Mammary epithelial cell (primary cell): Measurements from ENCODE around the gene ERP27.

Experiments used
- EZH2 ChIP-seq: IDR thresholded peaks from 2 replicates; pipeline ENCODE4 v1.6.1; 2012; ENCODE audit warnings: low read length, inconsistent platforms, borderline replicate concordance
- TF ChIP-seq, protein P1 (sequence below), 2 donors: IDR thresholded peaks in 1 of 2; conservative IDR thresholded peaks in 1 of 2; 2 replicates each; pipeline ENCODE4 v1.5.1; 2011 to 2012; ENCODE audit warnings: inconsistent platforms in 2 of 2, low read length in 2 of 2, mild to moderate bottlenecking in 2 of 2, control low read depth in 1 of 2, low read depth in 1 of 2; ENCODE audit not compliant: insufficient read depth in 1 of 2; ENCODE audit errors: extremely low read depth in 1 of 2

DNA sequence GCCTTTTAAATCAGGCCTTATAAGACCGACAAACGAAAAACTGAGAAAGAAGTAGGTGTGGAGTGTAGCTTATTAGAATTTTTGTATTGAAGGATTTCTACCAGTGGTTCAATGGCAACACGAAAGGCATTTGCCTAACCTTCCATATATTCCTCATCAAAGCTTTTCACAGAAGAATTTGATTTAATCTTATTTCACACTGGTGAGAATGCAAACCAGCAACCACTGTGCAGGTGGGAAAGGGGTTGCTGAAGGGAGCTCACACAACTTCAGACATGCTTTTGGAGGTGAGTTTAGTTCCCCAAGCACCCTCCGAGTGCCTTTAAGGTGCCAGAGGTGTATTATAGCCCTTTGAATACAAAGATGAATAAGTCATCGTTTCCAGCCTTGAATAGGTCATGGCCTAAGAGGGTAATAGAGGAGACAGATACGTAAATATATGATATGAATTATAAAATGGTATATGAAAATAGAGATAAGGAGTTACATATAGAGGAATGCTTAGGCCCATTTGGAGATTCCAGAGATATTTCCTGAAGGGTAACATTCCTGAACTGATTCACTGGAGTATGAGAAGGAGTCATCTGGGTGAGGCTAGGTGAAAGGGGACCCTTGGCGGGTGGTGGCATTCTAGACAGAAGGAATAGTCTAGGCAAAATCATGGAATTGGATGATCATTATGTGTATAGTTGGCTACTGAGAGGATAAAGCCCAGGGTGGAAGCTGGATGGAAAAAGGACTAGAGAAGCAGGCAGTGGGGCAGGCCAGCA lies 6.4 kb downstream of the ERP27 start:
- TF ChIP-seq, protein P1, sequence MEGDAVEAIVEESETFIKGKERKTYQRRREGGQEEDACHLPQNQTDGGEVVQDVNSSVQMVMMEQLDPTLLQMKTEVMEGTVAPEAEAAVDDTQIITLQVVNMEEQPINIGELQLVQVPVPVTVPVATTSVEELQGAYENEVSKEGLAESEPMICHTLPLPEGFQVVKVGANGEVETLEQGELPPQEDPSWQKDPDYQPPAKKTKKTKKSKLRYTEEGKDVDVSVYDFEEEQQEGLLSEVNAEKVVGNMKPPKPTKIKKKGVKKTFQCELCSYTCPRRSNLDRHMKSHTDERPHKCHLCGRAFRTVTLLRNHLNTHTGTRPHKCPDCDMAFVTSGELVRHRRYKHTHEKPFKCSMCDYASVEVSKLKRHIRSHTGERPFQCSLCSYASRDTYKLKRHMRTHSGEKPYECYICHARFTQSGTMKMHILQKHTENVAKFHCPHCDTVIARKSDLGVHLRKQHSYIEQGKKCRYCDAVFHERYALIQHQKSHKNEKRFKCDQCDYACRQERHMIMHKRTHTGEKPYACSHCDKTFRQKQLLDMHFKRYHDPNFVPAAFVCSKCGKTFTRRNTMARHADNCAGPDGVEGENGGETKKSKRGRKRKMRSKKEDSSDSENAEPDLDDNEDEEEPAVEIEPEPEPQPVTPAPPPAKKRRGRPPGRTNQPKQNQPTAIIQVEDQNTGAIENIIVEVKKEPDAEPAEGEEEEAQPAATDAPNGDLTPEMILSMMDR (conservative IDR thresholded peaks at IDR 0.05 in 1 of 2, IDR thresholded peaks at IDR 0.05 in 1 of 2; ENCODE audit: extremely low read depth in 1 of 2, insufficient read depth in 1 of 2, low read depth in 1 of 2, low read length in 2 of 2): no peak
- TF ChIP-seq EZH2: no peak
